ENCODE measurements around the gene CLHC1.

The CLHC1 gene

GRCh38 chr2:55163274-55163721, 68.8 kb downstream of the CLHC1 start:
- no peak for DNase-seq (ENCODE audit: insufficient read length)
- TF ChIP-seq POLR2A (IDR thresholded peaks at IDR 0.05; ENCODE audit: low read depth, low read length) (no peak), POLR2AphosphoS5 (IDR thresholded peaks at IDR 0.05; ENCODE audit: low read depth, low read length) (no peak), TAF1 (IDR thresholded peaks at IDR 0.05; ENCODE audit: borderline replicate concordance, low read depth, low read length) (no peak)
- no peak for FAIRE-seq

GRCh38 chr2:55162284-55163006, 69.6 kb downstream of the CLHC1 start:
- no peak for TF ChIP-seq POLR2A (IDR thresholded peaks at IDR 0.05; ENCODE audit: low read depth, low read length)
- no peak for TF ChIP-seq TAF1 (IDR thresholded peaks at IDR 0.05; ENCODE audit: borderline replicate concordance, low read depth, low read length)
- TF ChIP-seq POLR2AphosphoS5 (IDR thresholded peaks at IDR 0.05; ENCODE audit: low read depth, low read length): no peak
- DNase-seq (ENCODE audit: insufficient read length): no peak
- no peak for FAIRE-seq

DNA sequence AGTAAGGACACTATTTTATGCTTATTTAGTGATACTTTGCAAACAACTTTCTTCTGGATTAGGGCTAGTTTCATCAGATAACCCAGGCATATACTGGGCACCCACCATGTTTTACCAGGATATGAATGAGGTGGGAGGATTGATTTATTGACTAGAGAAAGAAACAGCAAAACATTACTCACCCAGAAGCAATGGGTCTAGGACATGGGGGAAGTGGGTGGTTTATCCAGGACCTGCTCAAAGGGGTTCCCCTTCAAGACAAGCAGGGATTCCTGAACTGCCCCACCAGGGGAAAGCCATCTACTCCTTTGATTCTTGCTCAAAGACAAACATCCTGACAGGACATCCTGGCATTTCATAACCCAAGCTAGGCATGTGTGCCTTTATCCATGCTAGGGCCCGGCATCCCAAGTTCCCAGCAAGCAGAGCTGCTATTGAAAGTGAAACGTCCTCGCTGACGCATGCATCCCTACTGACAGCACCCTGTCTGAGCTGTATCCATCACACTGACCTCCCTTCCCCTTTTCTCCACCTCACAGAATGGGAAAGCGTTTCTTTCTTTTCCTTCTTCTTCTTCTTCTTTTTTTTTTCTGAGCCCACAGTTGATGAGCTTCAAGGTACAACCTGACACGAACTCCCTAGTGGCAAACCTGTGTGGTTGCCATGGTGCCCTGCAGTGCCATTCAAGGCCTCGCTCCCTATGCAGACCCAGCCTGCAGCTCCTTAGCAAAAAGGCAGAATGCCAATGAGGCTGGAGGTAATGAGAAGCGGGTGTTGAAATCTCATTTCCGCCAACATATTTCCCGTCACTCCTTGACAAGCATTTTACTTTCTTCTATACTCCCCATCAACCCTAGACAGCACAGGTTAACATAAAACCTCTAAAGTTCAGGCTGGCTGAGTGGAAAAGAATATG, 70.5 kb downstream of the CLHC1 start:
- TF ChIP-seq POLR2A (IDR thresholded peaks at IDR 0.05; ENCODE audit: low read depth, low read length): no peak
- no peak for TF ChIP-seq TAF1 (IDR thresholded peaks at IDR 0.05; ENCODE audit: borderline replicate concordance, low read depth, low read length)
- no peak for TF ChIP-seq POLR2AphosphoS5 (IDR thresholded peaks at IDR 0.05; ENCODE audit: low read depth, low read length)
- DNase-seq (ENCODE audit: insufficient read length) (no peak), FAIRE-seq (no peak)

DNA sequence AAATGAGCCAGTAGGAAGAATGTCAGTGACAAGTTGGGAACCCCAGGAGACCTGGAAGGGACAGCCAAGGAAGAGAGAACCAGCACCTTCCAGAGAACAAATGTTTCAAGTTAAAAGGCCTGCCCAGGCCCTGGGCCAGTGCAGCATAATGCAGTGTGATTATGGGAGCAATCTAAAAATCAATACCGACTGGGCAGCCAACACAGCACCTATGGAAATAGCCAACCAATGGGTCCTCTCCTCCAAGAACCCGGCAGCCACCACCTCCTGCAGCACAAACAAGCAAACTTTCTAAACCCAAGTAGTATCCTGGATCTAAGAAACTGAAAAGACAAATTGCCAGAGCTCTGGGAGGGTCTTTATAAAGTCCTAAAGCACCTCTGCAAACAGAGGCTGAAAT, 71.7 kb downstream of the CLHC1 start:
- DNase-seq (ENCODE audit: insufficient read length) (no peak), FAIRE-seq (no peak)
- TF ChIP-seq POLR2AphosphoS5 (IDR thresholded peaks at IDR 0.05; ENCODE audit: low read depth, low read length): no peak
- TF ChIP-seq POLR2A (IDR thresholded peaks at IDR 0.05; ENCODE audit: low read depth, low read length): no peak
- no peak for TF ChIP-seq TAF1 (IDR thresholded peaks at IDR 0.05; ENCODE audit: borderline replicate concordance, low read depth, low read length)

GRCh38 chr2:55159752-55160151, 72.3 kb downstream of the CLHC1 start:
- DNase-seq (ENCODE audit: insufficient read length): no peak
- TF ChIP-seq POLR2A (IDR thresholded peaks at IDR 0.05; ENCODE audit: low read depth, low read length) (no peak), TAF1 (IDR thresholded peaks at IDR 0.05; ENCODE audit: borderline replicate concordance, low read depth, low read length) (no peak), POLR2AphosphoS5 (IDR thresholded peaks at IDR 0.05; ENCODE audit: low read depth, low read length) (no peak)
- no peak for FAIRE-seq

DNA sequence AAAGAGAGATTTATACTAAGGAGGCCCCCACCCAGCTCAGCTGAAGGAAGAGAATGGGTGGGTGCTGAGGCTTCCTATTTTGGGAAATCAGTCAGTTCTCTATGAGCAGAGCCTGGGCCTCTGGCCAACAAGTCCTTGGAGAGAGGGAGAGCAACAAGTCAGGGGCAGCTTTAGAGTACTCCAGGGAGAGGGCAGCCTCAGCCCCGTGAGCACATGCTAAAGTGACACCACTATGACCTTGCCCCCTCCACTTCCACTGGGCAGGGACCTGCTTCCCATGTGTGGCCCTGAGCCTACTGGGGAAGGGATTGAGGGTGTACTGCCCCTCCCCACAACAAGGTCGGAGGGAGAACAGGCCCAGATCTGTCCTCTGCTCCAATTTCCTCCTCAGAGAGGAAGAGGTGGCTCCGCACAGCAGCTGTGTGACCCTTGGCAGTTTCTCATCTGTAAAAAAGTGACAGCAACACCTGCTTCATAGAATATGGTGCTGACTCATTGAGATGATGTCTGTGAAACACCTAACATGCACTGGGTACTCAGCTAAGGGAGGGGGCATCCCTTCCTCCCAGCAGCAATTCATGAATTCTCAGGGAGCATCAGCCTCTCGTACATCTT, 72.9 kb downstream of the CLHC1 start:
- no peak for TF ChIP-seq POLR2A (IDR thresholded peaks at IDR 0.05; ENCODE audit: low read depth, low read length)
- no peak for TF ChIP-seq TAF1 (IDR thresholded peaks at IDR 0.05; ENCODE audit: borderline replicate concordance, low read depth, low read length)
- no peak for TF ChIP-seq POLR2AphosphoS5 (IDR thresholded peaks at IDR 0.05; ENCODE audit: low read depth, low read length)
- FAIRE-seq (no peak), DNase-seq (ENCODE audit: insufficient read length) (no peak)

DNA sequence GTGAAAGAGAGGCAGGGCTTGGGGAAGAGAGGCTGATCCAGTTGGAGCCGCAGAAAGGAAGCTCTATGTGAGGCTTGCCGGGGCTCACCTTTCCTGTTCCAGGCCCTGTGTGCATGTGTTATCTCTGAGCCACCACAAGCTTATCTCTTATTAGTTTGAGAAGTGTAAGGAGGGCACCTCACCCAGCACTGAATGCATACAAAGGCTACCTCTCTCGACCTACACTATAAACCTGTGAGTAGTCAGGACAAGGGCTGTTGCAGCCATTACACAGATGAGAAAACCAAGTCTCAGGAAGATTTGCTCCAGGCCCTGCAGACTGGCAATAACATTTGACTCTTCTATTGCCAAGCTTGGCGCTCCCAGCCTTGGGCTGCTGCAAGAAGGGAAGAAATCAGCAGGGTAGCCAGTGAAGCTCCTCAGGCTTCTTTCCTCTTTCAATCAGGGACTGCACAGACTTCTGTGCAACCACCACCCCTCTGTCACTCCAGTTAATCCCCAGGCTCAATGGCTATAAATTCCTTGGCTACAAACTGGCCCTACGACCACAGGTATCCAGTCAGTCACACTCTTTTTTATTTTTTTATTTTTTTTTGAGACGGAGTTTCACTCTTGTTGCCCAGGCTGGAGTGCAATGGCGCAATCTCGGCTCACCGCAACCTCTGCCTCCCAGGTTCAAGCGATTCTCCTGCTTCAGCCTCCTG, 73.8 kb downstream of the CLHC1 start:
- TF ChIP-seq POLR2AphosphoS5 (IDR thresholded peaks at IDR 0.05; ENCODE audit: low read depth, low read length) (no peak), TAF1 (IDR thresholded peaks at IDR 0.05; ENCODE audit: borderline replicate concordance, low read depth, low read length) (no peak), POLR2A (IDR thresholded peaks at IDR 0.05; ENCODE audit: low read depth, low read length) (no peak)
- FAIRE-seq: no peak
- DNase-seq (ENCODE audit: insufficient read length): no peak

DNA sequence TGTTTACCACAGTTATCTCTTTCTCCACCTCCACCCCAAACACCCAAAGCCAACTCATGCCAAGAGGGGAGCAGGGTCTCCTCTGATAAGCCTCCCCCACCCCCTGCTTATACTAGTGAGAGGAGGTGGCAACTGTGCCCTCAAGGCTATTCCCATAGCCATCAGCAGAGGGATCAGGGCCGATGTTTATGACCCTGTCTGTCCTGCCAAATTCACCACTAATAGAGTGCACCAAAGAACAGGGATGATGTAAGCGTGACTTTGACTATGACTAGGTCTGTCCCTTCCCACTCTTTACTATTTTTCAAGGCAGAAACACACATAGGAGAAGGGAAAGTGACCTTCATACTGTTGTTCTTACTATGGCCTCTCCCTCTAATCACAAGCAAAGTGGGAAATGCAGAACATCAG, 74.6 kb downstream of the CLHC1 start:
- FAIRE-seq (no peak), DNase-seq (ENCODE audit: insufficient read length) (no peak)
- TF ChIP-seq POLR2A (IDR thresholded peaks at IDR 0.05; ENCODE audit: low read depth, low read length): no peak
- no peak for TF ChIP-seq TAF1 (IDR thresholded peaks at IDR 0.05; ENCODE audit: borderline replicate concordance, low read depth, low read length)
- no peak for TF ChIP-seq POLR2AphosphoS5 (IDR thresholded peaks at IDR 0.05; ENCODE audit: low read depth, low read length)

GRCh38 chr2:55156984-55157383, 75.1 kb downstream of the CLHC1 start:
- no peak for TF ChIP-seq TAF1 (IDR thresholded peaks at IDR 0.05; ENCODE audit: borderline replicate concordance, low read depth, low read length)
- FAIRE-seq (no peak), DNase-seq (ENCODE audit: insufficient read length) (no peak)

DNA sequence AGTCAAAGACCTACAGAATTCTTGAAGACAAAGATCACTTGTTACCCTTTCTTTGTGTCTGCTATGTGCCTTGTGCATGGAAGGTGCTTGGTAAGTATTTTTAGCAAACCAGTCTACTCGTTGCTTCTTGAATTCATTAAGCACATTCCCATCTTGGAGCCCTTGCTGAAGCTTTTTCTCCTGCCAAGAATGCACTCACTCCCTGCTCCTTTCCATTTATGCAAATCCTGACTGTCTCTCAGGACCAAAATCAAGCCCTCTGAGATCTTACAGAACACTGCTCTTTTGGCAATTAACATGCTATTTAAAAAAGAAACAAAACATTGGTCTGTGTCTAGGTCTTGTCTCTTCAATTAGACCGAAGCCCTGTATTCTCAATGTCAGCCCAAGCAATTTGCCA, 75.8 kb downstream of the CLHC1 start:
- FAIRE-seq (no peak), DNase-seq (ENCODE audit: insufficient read length) (no peak)
- TF ChIP-seq POLR2A (IDR thresholded peaks at IDR 0.05; ENCODE audit: low read depth, low read length): no peak
- TF ChIP-seq POLR2AphosphoS5 (IDR thresholded peaks at IDR 0.05; ENCODE audit: low read depth, low read length): no peak
- no peak for TF ChIP-seq TAF1 (IDR thresholded peaks at IDR 0.05; ENCODE audit: borderline replicate concordance, low read depth, low read length)

- DNase-seq (ENCODE audit: insufficient read length) (no peak), FAIRE-seq (no peak)
- TF ChIP-seq TAF1 (IDR thresholded peaks at IDR 0.05; ENCODE audit: borderline replicate concordance, low read depth, low read length) (no peak), POLR2AphosphoS5 (IDR thresholded peaks at IDR 0.05; ENCODE audit: low read depth, low read length) (no peak), POLR2A (IDR thresholded peaks at IDR 0.05; ENCODE audit: low read depth, low read length) (no peak)
These were observed 76.3 kb downstream of the CLHC1 start for GRCh38 chr2:55155764-55156281.
